Heart left ventricle (tissue), 16 donors: ENCODE results near the gene EFCAB12. TPM values are rescaled to one million over a fixed set of nuclear protein-coding genes. Genes with fewer than 3 reads are reported as not detected.

Experiments
- ATAC-seq, 4 donors: fragments of 200-7000 bp; cut with Tn5 transposase; one replicate each; pipeline ENCODE4 v1.9.1; 2020 to 2022; ENCODE audit warnings: moderate library complexity in 4 of 4, mild to moderate bottlenecking in 3 of 4, moderate number of reproducible peaks in 1 of 4
- DNase-seq, 5 donors: peaks; one replicate each; pipeline ENCODE4 v3.0.0-alpha.2; 2020
- H3K27ac ChIP-seq, 12 donors: fragments of 200-600 bp; sonication (generic) in 4 of 12; one replicate each; pipeline versions ENCODE4 v1.5.0 to v1.8.0; 2016 to 2022; ENCODE audit warnings: mild to moderate bottlenecking in 2 of 12
- H3K27me3 ChIP-seq, 9 donors: fragments of 200-600 bp; sonication (generic) in 2 of 9; one replicate each; pipeline versions ENCODE4 v1.5.1 to v1.8.0; 2016 to 2022; ENCODE audit warnings: mild to moderate bottlenecking in 3 of 9
- H3K36me3 ChIP-seq, 9 donors: fragments of 200-600 bp; sonication (generic) in 2 of 9; one replicate each; pipeline versions ENCODE4 v1.5.0 to v1.8.0; 2018 to 2022; ENCODE audit warnings: mild to moderate bottlenecking in 2 of 9
- H3K4me1 ChIP-seq, 12 donors: fragments of 200-600 bp; sonication (generic) in 4 of 12; one replicate each; pipeline versions ENCODE4 v1.5.0 to v1.8.0; 2016 to 2022; ENCODE audit warnings: mild to moderate bottlenecking in 3 of 12
- H3K4me3 ChIP-seq, 12 donors: fragments of 200-600 bp; sonication (generic) in 4 of 12; one replicate each; pipeline versions ENCODE4 v1.5.0 to v1.8.0; 2017 to 2022; ENCODE audit warnings: mild to moderate bottlenecking in 9 of 12, moderate library complexity in 4 of 12
- H3K9me3 ChIP-seq, 12 donors: fragments of 200-600 bp; sonication (generic) in 4 of 12; one replicate each; pipeline versions ENCODE4 v1.5.0 to v1.8.0; 2016 to 2022; ENCODE audit warnings: mild to moderate bottlenecking in 1 of 12
- POLR2A ChIP-seq, 2 donors: fragments of 450-650 bp; IDR thresholded peaks; one replicate each; pipeline ENCODE4 v1.6.1; 2017; ENCODE audit warnings: antibody characterized with exemption in 2 of 2, mild to moderate bottlenecking in 2 of 2, moderate library complexity in 2 of 2
- WGBS, 4 donors: extraction: QIAGEN DNeasy Blood & Tissue Kit in 2 of 4; methylation state at CpG; one replicate each; pipeline versions ENCODE4 v1.1.5 to v1.1.7; 2013 to 2018; 5-methylcytosine and 5-hydroxymethylcytosine counted together
- intact Hi-C, 10 donors: fragments of 100-400 bp; cut with DNase I; formaldehyde crosslinking; loops; one replicate each; pipeline versions ENCODE4 v1.11.1 to v1.14.2; 2022
- polyA plus RNA-seq, 2 donors: library from polyadenylated mRNA; stranded (reverse); fragments of 200-250 nt; gene quantifications; one replicate each; pipeline ENCODE4 v1.2.3, GENCODE V29; 2013
- total RNA-seq, 9 donors: library from RNA; depleted of rRNA in 2 of 9; stranded (reverse); fragments of >200 nt in 2 of 9; fragmentation: NEBNext Ultra II Directional in 3 of 9; extraction: Animal tissue kit (Norgen Biotek cat#: 25700) in 3 of 9; gene quantifications; one replicate each; pipeline versions ENCODE4 v1.1.0 to v1.2.4, GENCODE V29; 2016 to 2023
- TF ChIP-seq, protein P1 (sequence below), 12 donors: fragments of 200-600 bp; sonication (generic) in 4 of 12; IDR thresholded peaks; one replicate each; pipeline versions ENCODE4 v1.5.0 to v1.8.0; 2018 to 2022; ENCODE audit warnings: antibody characterized with exemption in 12 of 12, mild to moderate bottlenecking in 5 of 12
- donor health status: ischemic (EF 13 %, LVEDD 7.1; RV severe dilation, severe dysfunction).
- donor health status: healthy with polysubstance abuse.
- donor health status: DM: no; HTN: yes; CAD: no.
- donor health status: DM: no; HTN: no; CAD: no.
- donor health status: ischemic (EF 25% LVEDD 6.9; RV normal size, moderate dysfunction).
- donor health status: ischemic (EF 25% LVEDD 5.7; RV mildly dilated, moderate dysfunction).
- donor health status: healthy.
- donor health status: DM: yes; HTN: yes; CAD: no.
- donor health status: ischemic (EF 35%, LVEDD 5.7; RV mildly dilated, moderate dysfunction).
- donor health status: nonischemic (EF 11% LVEDD 7.7; RV severe dilation, severe dysfunction).
- donor health status: DM: yes; HTN: yes; CAD: no.
- donor health status: PGD.
- donor health status: ischemic (EF 29% LVEDD 5.4; RV normal size, mild dysfunction).
- donor health status: nonischemic (EF 23%, LVEDD 6.1; RV moderate dilation, normal function).

Gene EFCAB12
- total and polyA plus RNA-seq, 11 donors = 0.07 to 0.20 (median 0.13) TPM; not detected in 5

DNA sequence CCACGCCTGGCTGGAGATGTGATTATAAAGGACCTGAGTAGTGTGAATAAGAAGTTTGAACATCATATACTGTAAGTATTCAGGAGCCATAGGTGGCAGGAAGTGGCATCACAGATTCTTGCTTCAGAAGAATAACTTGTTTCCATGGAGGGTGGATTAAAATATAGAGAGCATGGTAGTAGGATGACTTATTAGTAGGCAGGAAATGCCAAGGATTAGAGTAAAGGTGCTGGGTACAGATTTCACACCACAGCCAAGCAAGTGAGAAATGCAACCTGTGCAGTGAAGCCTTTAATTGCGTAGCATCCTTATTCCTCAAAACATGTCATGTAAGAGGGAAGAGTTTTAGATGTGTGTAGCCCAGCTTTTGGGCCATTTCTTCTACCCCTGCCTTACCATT, 42.4 kb upstream of the EFCAB12 start:
- no peak for DNase-seq
- H3K4me3 ChIP-seq = no peak overlapping the region
- no peak for TF ChIP-seq POLR2A (IDR thresholded peaks at IDR 0.05)
- TF ChIP-seq, protein P1, sequence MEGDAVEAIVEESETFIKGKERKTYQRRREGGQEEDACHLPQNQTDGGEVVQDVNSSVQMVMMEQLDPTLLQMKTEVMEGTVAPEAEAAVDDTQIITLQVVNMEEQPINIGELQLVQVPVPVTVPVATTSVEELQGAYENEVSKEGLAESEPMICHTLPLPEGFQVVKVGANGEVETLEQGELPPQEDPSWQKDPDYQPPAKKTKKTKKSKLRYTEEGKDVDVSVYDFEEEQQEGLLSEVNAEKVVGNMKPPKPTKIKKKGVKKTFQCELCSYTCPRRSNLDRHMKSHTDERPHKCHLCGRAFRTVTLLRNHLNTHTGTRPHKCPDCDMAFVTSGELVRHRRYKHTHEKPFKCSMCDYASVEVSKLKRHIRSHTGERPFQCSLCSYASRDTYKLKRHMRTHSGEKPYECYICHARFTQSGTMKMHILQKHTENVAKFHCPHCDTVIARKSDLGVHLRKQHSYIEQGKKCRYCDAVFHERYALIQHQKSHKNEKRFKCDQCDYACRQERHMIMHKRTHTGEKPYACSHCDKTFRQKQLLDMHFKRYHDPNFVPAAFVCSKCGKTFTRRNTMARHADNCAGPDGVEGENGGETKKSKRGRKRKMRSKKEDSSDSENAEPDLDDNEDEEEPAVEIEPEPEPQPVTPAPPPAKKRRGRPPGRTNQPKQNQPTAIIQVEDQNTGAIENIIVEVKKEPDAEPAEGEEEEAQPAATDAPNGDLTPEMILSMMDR (IDR thresholded peaks at IDR 0.05) = no peak
- peaks cover 0 to 40% (median 21%) of the 10 kb centered on the region in 9 donors for H3K36me3 ChIP-seq
- no peak for ATAC-seq
- no peak overlapping the region for H3K27ac ChIP-seq
- intact Hi-C loops = loop anchor here in 1 of 10 donors (10.0 kb wide), 1 partner anchor 86 kb away; no protein-coding TSS in a partner anchor
- H3K9me3 ChIP-seq = no peaks in the 10 kb centered on the region
- H3K27me3 ChIP-seq = no peaks in the 10 kb centered on the region
- H3K4me1 ChIP-seq = peaks cover 0 to 21% (median 13%) of the 10 kb centered on the region in 12 donors
- WGBS, 4 donors = 91 to 99% (median 97%) methylated on average over 2 of the region's 2 CpGs

DNA sequence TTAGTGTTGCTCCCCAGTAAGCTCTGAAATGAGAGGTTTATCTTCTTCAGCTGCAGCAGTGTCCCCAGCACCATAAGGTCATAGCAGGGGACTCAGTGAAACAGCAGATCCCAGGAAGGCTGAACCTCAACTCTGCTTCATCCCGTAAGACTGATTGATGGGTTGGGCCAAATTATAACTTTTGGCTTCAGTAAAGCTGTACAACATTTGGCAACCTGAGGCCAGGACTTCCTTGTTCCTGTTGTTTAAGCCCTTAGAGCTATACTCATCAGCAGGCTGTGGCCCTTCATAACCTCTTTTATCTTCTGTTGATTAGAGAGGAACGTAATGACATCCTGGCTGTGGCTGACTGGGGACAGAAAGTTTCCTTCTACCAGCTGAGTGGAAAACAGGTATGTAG, 40.6 kb upstream of the EFCAB12 start:
- WGBS, 4 donors = 17 to 29% (median 21%) methylated on average over 2 of the region's 2 CpGs
- intact Hi-C loops = no loop called here
- Histone ChIP-seq H3K9me3 (no peaks in the 10 kb centered on the region), H3K4me3 (no peak overlapping the region), H3K36me3 (peaks cover 0 to 45% (median 21%) of the 10 kb centered on the region in 9 donors), H3K27ac (peak overlapping the region; percentile 31 to 86 (median 64)), H3K4me1 (peaks cover 0 to 21% (median 13%) of the 10 kb centered on the region in 12 donors), H3K27me3 (no peaks in the 10 kb centered on the region)
- TF ChIP-seq POLR2A (IDR thresholded peaks at IDR 0.05) = no peak
- TF ChIP-seq, protein P1 (IDR thresholded peaks at IDR 0.05) = no peak
- DNase-seq = peak in 3 of 5 donors; percentile 25 to 66 (median 26)
- ATAC-seq = peak; percentile 93 to 95 (median 94)

DNA sequence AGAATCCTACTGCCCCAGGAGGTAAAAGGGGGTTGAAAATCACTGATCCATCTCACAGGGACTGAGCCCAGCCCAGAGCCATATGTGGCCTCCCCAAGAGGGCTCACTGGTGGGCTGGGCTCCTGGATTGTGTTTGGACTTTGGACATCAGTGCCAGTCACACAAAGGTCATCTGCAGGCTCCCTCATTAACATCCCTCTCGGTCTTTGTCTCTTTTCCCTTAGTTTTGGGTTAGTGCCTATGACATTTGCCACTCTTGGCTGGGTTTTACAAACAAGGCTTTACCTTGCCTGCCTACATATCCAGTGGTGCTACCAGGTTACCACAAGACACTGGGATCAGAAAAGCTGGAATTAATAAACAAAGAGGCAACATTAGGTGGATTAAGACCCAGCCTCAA, 39.5 kb upstream of the EFCAB12 start:
- TF ChIP-seq, protein P1 (IDR thresholded peaks at IDR 0.05) = no peak
- TF ChIP-seq POLR2A (IDR thresholded peaks at IDR 0.05) = no peak
- H3K4me3 ChIP-seq = no peak overlapping the region
- 67 to 95% (median 87%) methylated on average over 1 of the region's 1 CpG for WGBS, 4 donors
- no peak for DNase-seq
- H3K36me3 ChIP-seq = peaks cover 0 to 55% (median 30%) of the 10 kb centered on the region in 9 donors
- H3K4me1 ChIP-seq = peaks cover 0 to 23% (median 13%) of the 10 kb centered on the region in 12 donors
- intact Hi-C loops = no loop called here
- no peak for ATAC-seq
- no peaks in the 10 kb centered on the region for H3K27me3 ChIP-seq
- no peaks in the 10 kb centered on the region for H3K9me3 ChIP-seq
- H3K27ac ChIP-seq = peak overlapping the region in 4 of 12 donors; percentile 56 to 86 (median 66)

DNA sequence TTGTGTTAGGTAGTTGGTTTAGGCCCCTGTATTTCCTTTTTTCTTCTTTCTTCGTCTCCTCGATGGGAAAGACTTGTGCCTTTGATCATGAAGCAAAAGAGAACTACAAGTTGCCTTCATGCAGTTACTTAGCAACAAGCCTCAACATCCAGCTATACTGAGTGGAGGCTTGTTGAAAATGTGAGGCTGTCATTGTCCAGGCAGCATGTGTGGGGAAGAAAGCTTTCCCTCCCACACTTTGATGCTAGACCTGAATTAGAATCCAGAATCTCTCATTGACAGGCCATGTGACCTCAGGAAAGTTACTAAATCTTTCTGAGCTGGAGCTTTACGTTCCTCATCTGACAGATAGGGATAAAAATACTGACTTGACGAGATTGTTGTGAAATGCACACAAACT, 35.3 kb upstream of the EFCAB12 start:
- no peaks in the 10 kb centered on the region for H3K27me3 ChIP-seq
- no peak overlapping the region for H3K4me3 ChIP-seq
- H3K36me3 ChIP-seq = peaks cover 0 to 50% (median 25%) of the 10 kb centered on the region in 9 donors
- no peaks in the 10 kb centered on the region for H3K9me3 ChIP-seq
- ATAC-seq (no peak), DNase-seq (no peak)
- H3K4me1 ChIP-seq = peaks cover 0 to 27% (median 9%) of the 10 kb centered on the region in 12 donors
- no peak for TF ChIP-seq POLR2A (IDR thresholded peaks at IDR 0.05)
- TF ChIP-seq, protein P1 (IDR thresholded peaks at IDR 0.05) = no peak
- peak overlapping the region in 1 of 12 donors; percentile 26 for H3K27ac ChIP-seq
- intact Hi-C loops = loop anchor here in 1 of 10 donors (2.0 kb wide), 1 partner anchor 41 kb away; no protein-coding TSS in a partner anchor
- WGBS, 4 donors = 72 to 76% (median 74%) methylated on average over 4 of the region's 4 CpGs
